ENCODE measurements around the gene TMEM254. TPM values are rescaled to one million over a fixed set of nuclear protein-coding genes. Genes with fewer than 3 reads are reported as not detected.
A peak's percentile ranks its signal among the peaks of the same experiment; 100 is the strongest.

TMEM254 gene
- polyA plus RNA-seq, 2 of the 4 experiments (the other 2 are of a cell fraction): 20.4 to 38.9 TPM

DNA sequence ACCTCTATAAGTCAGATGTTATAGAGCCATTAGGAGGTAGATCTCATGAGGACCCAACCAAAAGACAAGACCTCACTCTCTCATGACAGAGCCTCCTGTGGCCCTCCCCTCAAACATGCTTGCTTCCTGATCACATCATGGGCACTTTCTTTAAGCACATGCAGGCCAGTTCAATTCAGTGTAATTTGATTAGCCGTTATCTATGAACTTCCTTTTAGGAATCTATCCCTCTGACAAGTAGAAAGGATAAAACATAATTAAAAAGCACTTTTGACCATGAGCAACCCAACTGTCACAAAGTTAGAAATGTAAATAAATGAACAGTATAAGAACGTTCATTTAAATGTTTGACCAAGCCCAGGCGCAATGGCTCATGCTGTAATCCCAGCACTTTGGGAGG, 27.7 kb upstream of the TMEM254 start:
- TF ChIP-seq, protein P1, sequence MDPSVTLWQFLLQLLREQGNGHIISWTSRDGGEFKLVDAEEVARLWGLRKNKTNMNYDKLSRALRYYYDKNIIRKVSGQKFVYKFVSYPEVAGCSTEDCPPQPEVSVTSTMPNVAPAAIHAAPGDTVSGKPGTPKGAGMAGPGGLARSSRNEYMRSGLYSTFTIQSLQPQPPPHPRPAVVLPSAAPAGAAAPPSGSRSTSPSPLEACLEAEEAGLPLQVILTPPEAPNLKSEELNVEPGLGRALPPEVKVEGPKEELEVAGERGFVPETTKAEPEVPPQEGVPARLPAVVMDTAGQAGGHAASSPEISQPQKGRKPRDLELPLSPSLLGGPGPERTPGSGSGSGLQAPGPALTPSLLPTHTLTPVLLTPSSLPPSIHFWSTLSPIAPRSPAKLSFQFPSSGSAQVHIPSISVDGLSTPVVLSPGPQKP (IDR thresholded peaks at IDR 0.05; ENCODE audit: low read depth, low read length): no peak
- TF ChIP-seq EHF (CRISPR knock-in tag; IDR thresholded peaks at IDR 0.05): no peak
- no peak for TF ChIP-seq HOXB5 (CRISPR knock-in tag; IDR thresholded peaks at IDR 0.05)
- TF ChIP-seq RFX5 (IDR thresholded peaks at IDR 0.05): no peak
- TF ChIP-seq HDAC2 (IDR thresholded peaks at IDR 0.05): no peak
- POLR2A ChIA-PET: no interaction called here
- WGBS (ENCODE audit: missing lambda C conversion rate): 63% methylated on average over 3 of the region's 3 CpGs
- Histone ChIP-seq H3K9me3 (no peaks in the 10 kb centered on the region), H3K4me3 (no peak overlapping the region), H3K27ac (no peak overlapping the region), H3K4me1 (no peaks in the 10 kb centered on the region), H3K4me2 (no peak overlapping the region)
- FAIRE-seq (no peak), ATAC-seq (no peak), DNase-seq (ENCODE audit: low read depth in 1 of 2, low spot score in 1 of 2) (no peak)
- CTCF ChIA-PET: no interaction called here

DNA sequence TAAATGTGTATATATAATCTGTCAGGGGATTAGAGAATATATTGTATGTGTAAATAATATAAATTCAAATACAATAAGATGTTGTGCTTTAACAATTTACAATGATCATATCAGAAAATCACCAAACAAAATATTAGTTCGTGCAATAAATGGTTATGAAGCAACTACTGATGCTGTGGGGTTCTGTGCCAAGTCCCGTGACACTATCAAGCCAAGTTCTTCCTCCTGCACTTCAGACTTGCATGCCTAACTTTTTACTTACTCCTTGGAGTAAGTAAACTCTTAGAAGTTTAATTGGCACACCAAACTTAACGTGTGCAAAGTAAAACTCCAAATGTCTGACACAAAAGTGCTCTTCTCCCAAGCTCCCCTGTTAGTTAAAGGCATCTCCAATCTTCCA, 26.5 kb upstream of the TMEM254 start:
- 31% methylated on average over 3 of the region's 3 CpGs for WGBS (ENCODE audit: missing lambda C conversion rate)
- H3K4me1 ChIP-seq: no peaks in the 10 kb centered on the region
- peak; percentile 18 for FAIRE-seq
- H3K27ac ChIP-seq: no peak overlapping the region
- ChIA-PET CTCF (interaction anchor here (0.7 kb wide), 1 partner anchor 8 kb away, joined by 3 read pairs; no protein-coding TSS in a partner anchor), POLR2A (no interaction called here)
- TF ChIP-seq MAZ (IDR thresholded peaks at IDR 0.05; ENCODE audit: borderline replicate concordance, low read depth, low read length): no peak
- no peak for TF ChIP-seq FOSB (CRISPR knock-in tag; IDR thresholded peaks at IDR 0.05)
- TF ChIP-seq NFE2L2 (conservative IDR thresholded peaks at IDR 0.05; ENCODE audit: low read length): no peak
- TF ChIP-seq TFCP2L1 (CRISPR knock-in tag; IDR thresholded peaks at IDR 0.05): no peak
- TF ChIP-seq SMC3 (IDR thresholded peaks at IDR 0.05): no peak
- no peak overlapping the region for H3K4me2 ChIP-seq
- no peak for ATAC-seq
- H3K4me3 ChIP-seq: no peak overlapping the region
- no peak for DNase-seq (ENCODE audit: low read depth in 1 of 2, low spot score in 1 of 2)
- H3K9me3 ChIP-seq: no peaks in the 10 kb centered on the region

- FAIRE-seq (no peak), ATAC-seq (no peak), DNase-seq (ENCODE audit: low read depth in 1 of 2, low spot score in 1 of 2) (no peak)
- TF ChIP-seq HOXB5 (CRISPR knock-in tag; IDR thresholded peaks at IDR 0.05) (no peak), RAD21 (conservative IDR thresholded peaks at IDR 0.05 in 1 of 2, IDR thresholded peaks at IDR 0.05 in 1 of 2) (no peak), ATOH8 (CRISPR knock-in tag; IDR thresholded peaks at IDR 0.05; ENCODE audit: low read depth) (no peak), MAX (IDR thresholded peaks at IDR 0.05) (no peak), FOXS1 (CRISPR knock-in tag; IDR thresholded peaks at IDR 0.05) (no peak), JUN (IDR thresholded peaks at IDR 0.05) (no peak), SREBF2 (IDR thresholded peaks at IDR 0.05) (no peak), RNF2 (IDR thresholded peaks at IDR 0.05; ENCODE audit: borderline replicate concordance, low read depth) (no peak), ZSCAN20 (CRISPR knock-in tag; IDR thresholded peaks at IDR 0.05) (no peak)
- Histone ChIP-seq H3K27ac (no peak overlapping the region), H3K4me1 (no peaks in the 10 kb centered on the region), H3K9me3 (no peaks in the 10 kb centered on the region), H3K4me3 (no peak overlapping the region), H3K4me2 (no peak overlapping the region)
- ChIA-PET CTCF (interaction anchor here (0.6 to 1.4 kb wide), 3 partner anchors 9 to 88 kb away, joined by 3 to 8 read pairs (median 3); no protein-coding TSS in a partner anchor), POLR2A (no interaction called here)
- 89% methylated on average over 2 of the region's 2 CpGs for WGBS (ENCODE audit: missing lambda C conversion rate)
These were observed 22.7 kb upstream of the TMEM254 start for GRCh38 chr10:80055760-80056159.

DNA sequence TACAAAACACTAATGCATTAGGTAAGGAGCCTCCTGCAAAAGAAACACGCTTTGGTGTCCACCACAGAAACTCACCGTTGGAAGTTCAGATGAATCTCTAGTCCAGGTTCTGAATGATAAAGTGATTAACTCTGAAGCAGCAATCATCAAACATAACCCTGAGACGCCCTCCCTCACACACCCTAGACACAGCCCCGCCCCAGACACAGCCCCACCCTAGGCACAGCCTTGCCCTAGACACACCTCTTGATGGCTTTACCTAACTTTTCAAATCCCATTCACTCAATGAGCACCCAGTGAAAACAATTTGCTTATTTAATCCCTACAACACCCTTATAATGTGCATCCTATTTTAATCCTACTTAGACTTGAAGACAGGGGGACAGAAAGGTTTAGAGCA, 21.3 kb upstream of the TMEM254 start:
- Histone ChIP-seq H3K4me2 (no peak overlapping the region), H3K4me3 (no peak overlapping the region), H3K9me3 (no peaks in the 10 kb centered on the region), H3K4me1 (no peaks in the 10 kb centered on the region), H3K27ac (no peak overlapping the region)
- no peak for FAIRE-seq
- DNase-seq (ENCODE audit: low read depth in 1 of 2, low spot score in 1 of 2): no peak
- no peak for ATAC-seq
- TF ChIP-seq EHF (CRISPR knock-in tag; IDR thresholded peaks at IDR 0.05) (no peak), E2F6 (IDR thresholded peaks at IDR 0.05; ENCODE audit: borderline replicate concordance, low read depth) (no peak), SMC3 (IDR thresholded peaks at IDR 0.05) (no peak), CHD2 (IDR thresholded peaks at IDR 0.05; ENCODE audit: low read length, partially characterized antibody) (no peak), FOSB (CRISPR knock-in tag; IDR thresholded peaks at IDR 0.05) (no peak), ZFP36 (IDR thresholded peaks at IDR 0.05; ENCODE audit: borderline replicate concordance, partially characterized antibody) (no peak), CHD4 (IDR thresholded peaks at IDR 0.05; ENCODE audit: borderline replicate concordance) (no peak), CBX2 (IDR thresholded peaks at IDR 0.05; ENCODE audit: borderline replicate concordance, low read depth) (no peak), CEBPB (IDR thresholded peaks at IDR 0.05) (no peak), MAX (IDR thresholded peaks at IDR 0.05) (no peak), CBX8 (IDR thresholded peaks at IDR 0.05) (no peak)
- TF ChIP-seq, protein P2, sequence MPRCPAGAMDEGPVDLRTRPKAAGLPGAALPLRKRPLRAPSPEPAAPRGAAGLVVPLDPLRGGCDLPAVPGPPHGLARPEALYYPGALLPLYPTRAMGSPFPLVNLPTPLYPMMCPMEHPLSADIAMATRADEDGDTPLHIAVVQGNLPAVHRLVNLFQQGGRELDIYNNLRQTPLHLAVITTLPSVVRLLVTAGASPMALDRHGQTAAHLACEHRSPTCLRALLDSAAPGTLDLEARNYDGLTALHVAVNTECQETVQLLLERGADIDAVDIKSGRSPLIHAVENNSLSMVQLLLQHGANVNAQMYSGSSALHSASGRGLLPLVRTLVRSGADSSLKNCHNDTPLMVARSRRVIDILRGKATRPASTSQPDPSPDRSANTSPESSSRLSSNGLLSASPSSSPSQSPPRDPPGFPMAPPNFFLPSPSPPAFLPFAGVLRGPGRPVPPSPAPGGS (IDR thresholded peaks at IDR 0.05): no peak
- TF ChIP-seq, protein P3, sequence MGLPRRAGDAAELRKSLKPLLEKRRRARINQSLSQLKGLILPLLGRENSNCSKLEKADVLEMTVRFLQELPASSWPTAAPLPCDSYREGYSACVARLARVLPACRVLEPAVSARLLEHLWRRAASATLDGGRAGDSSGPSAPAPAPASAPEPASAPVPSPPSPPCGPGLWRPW (IDR thresholded peaks at IDR 0.05): no peak
- 49% methylated on average over 4 of the region's 4 CpGs for WGBS (ENCODE audit: missing lambda C conversion rate)
- ChIA-PET POLR2A (no interaction called here), CTCF (interaction anchor here (1.4 to 1.8 kb wide), 3 partner anchors 10 to 195 kb away, joined by 4 to 8 read pairs (median 5); no protein-coding TSS in a partner anchor)
